NT2/D1 (cell line): ENCODE data around the gene PPDPF.

Source experiments
- DNase-seq: peaks from one replicate; pipeline ENCODE4 v3.0.0-alpha.2; 2011; ENCODE audit warnings: low read depth, low spot score
- H3K27me3 ChIP-seq: 2 replicates; pipeline ENCODE4 v1.6.0; 2011; ENCODE audit warnings: mild to moderate bottlenecking; ENCODE audit not compliant: insufficient read length, insufficient read depth
- H3K36me3 ChIP-seq: 2 replicates; pipeline ENCODE4 v1.6.1; 2011; ENCODE audit warnings: mild to moderate bottlenecking, low read length, mixed read lengths; ENCODE audit not compliant: insufficient read depth, insufficient read length
- H3K4me1 ChIP-seq: 2 replicates; pipeline ENCODE4 v1.5.1; 2011; ENCODE audit not compliant: insufficient read depth, insufficient read length
- H3K4me3 ChIP-seq: 2 replicates; pipeline ENCODE4 v1.5.1; 2011; ENCODE audit warnings: low read depth; ENCODE audit not compliant: insufficient read length
- H3K9ac ChIP-seq: 2 replicates; pipeline ENCODE4 v1.6.0; 2011; ENCODE audit warnings: low read depth; ENCODE audit not compliant: insufficient read length
- H3K9me3 ChIP-seq: 2 replicates; pipeline ENCODE4 v1.5.1; 2011; ENCODE audit warnings: mild to moderate bottlenecking, low read length; ENCODE audit not compliant: insufficient read depth
- SUZ12 ChIP-seq: IDR thresholded peaks from 2 replicates; pipeline ENCODE4 v1.6.1; 2011; ENCODE audit not compliant: insufficient read length, insufficient read depth; ENCODE audit errors: extremely low read depth
- YY1 ChIP-seq: IDR thresholded peaks from 2 replicates; pipeline ENCODE4 v1.6.1; 2011; ENCODE audit not compliant: insufficient read length, insufficient read depth
- ZNF274 ChIP-seq: IDR thresholded peaks from 2 replicates; pipeline ENCODE4 v1.6.1; 2011; ENCODE audit warnings: mild to moderate bottlenecking, low read depth, low read length

The PPDPF gene

GRCh38 chr20:63527184-63527583 lies 6.6 kb downstream of the PPDPF start:
- Histone ChIP-seq H3K9me3 (peaks cover 17% of the 10 kb centered on the region; the same call in 1 of the 2 replicates), H3K4me3 (no peak overlapping the region), H3K36me3 (peaks cover 18% of the 10 kb centered on the region), H3K9ac (no peak overlapping the region), H3K4me1 (peaks cover 26% of the 10 kb centered on the region), H3K27me3 (no peaks in the 10 kb centered on the region)
- TF ChIP-seq YY1 (no peak), SUZ12 (no peak), ZNF274 (no peak)
- DNase-seq, result no peak

GRCh38 chr20:63529180-63529860 lies 8.8 kb downstream of the PPDPF start:
- Histone ChIP-seq H3K27me3 (no peaks in the 10 kb centered on the region), H3K9ac (no peak overlapping the region), H3K4me3 (no peak overlapping the region), H3K36me3 (no peaks in the 10 kb centered on the region), H3K4me1 (peaks cover 30% of the 10 kb centered on the region), H3K9me3 (no peaks in the 10 kb centered on the region)
- DNase-seq, result no peak
- TF ChIP-seq ZNF274 (no peak), SUZ12 (no peak), YY1 (no peak)

GRCh38 chr20:63529861-63530787 lies 9.6 kb downstream of the PPDPF start:
- Histone ChIP-seq H3K9me3 (no peaks in the 10 kb centered on the region), H3K4me3 (no peak overlapping the region), H3K4me1 (peaks cover 35% of the 10 kb centered on the region), H3K9ac (no peak overlapping the region), H3K36me3 (no peaks in the 10 kb centered on the region), H3K27me3 (no peaks in the 10 kb centered on the region)
- TF ChIP-seq ZNF274 (no peak), SUZ12 (no peak), YY1 (no peak)
- no peak for DNase-seq

- Histone ChIP-seq H3K9ac (no peak overlapping the region), H3K9me3 (no peaks in the 10 kb centered on the region), H3K4me3 (no peak overlapping the region), H3K4me1 (peaks cover 39% of the 10 kb centered on the region), H3K36me3 (no peaks in the 10 kb centered on the region), H3K27me3 (no peaks in the 10 kb centered on the region)
- TF ChIP-seq YY1 (no peak), SUZ12 (no peak), ZNF274 (no peak)
- no peak for DNase-seq
Measured at GRCh38 chr20:63530788-63531160, 10.2 kb downstream of the PPDPF start.

GRCh38 chr20:63531686-63532448 lies 11.3 kb downstream of the PPDPF start:
- Histone ChIP-seq H3K4me1 (peaks cover 44% of the 10 kb centered on the region), H3K9ac (peak overlapping the region; percentile 6), H3K9me3 (no peaks in the 10 kb centered on the region), H3K4me3 (no peak overlapping the region), H3K36me3 (no peaks in the 10 kb centered on the region), H3K27me3 (no peaks in the 10 kb centered on the region)
- no peak for TF ChIP-seq YY1
- no peak for TF ChIP-seq ZNF274
- TF ChIP-seq SUZ12, result no peak
- DNase-seq, result no peak

- Histone ChIP-seq H3K4me3 (no peak overlapping the region), H3K9ac (peak overlapping the region; percentile 6), H3K9me3 (no peaks in the 10 kb centered on the region), H3K36me3 (no peaks in the 10 kb centered on the region), H3K27me3 (no peaks in the 10 kb centered on the region), H3K4me1 (peaks cover 48% of the 10 kb centered on the region)
- TF ChIP-seq YY1 (no peak), SUZ12 (no peak), ZNF274 (no peak)
- no peak for DNase-seq
Measured at GRCh38 chr20:63532449-63532971, 11.9 kb downstream of the PPDPF start.

- H3K36me3 ChIP-seq, result no peaks in the 10 kb centered on the region
- H3K4me3 ChIP-seq, result no peak overlapping the region
- no peaks in the 10 kb centered on the region for H3K27me3 ChIP-seq
- no peaks in the 10 kb centered on the region for H3K9me3 ChIP-seq
- peaks cover 51% of the 10 kb centered on the region for H3K4me1 ChIP-seq
- DNase-seq, result no peak
- no peak overlapping the region for H3K9ac ChIP-seq
- TF ChIP-seq ZNF274, result no peak
- TF ChIP-seq SUZ12, result no peak
- no peak for TF ChIP-seq YY1
Measured at GRCh38 chr20:63533388-63533787, 12.8 kb downstream of the PPDPF start.
